K562 treated with DMSO at 1 percent for 48 hours (cell line): ENCODE results near the gene ART4. TPM values are rescaled to one million over a fixed set of nuclear protein-coding genes. Genes with fewer than 3 reads are reported as not detected.

Experiments
- total RNA-seq: library from RNA; unstranded; fragments of 300-600 nt; gene quantifications from 2 replicates; pipeline ENCODE4 v1.2.3, GENCODE V29; 2022; ENCODE audit warnings: low replicate concordance; ENCODE audit errors: extremely low read depth

The ART4 gene
- total RNA-seq: not detected in 2 replicates

GRCh38 chr12:14843425-14843887 is at the start of gene ART4:
Gene ART4, minus strand, starts transcription at chr12:14843526. Its CDS starts 413 bp downstream, at chr12:14843113.

GRCh38 chr12:14885718-14886221 is 42.4 kb upstream of the ART4 start, which contains the start of gene MGP:
Gene MGP, minus strand, starts transcription at chr12:14885854. Its CDS starts 63 bp downstream, at chr12:14885791.

GRCh38 chr12:14814014-14814413 is 29.3 kb downstream of the ART4 start, which contains the start of gene SMCO3:
Gene SMCO3, minus strand, starts transcription at chr12:14814182. Its CDS starts 7,502 bp downstream, at chr12:14806680.

GRCh38 chr12:14803011-14803829 is 40.1 kb downstream of the ART4 start, which contains the start of the genes C12orf60 and WBP11:
Gene C12orf60, plus strand, starts transcription at chr12:14803670. Its CDS starts 19,266 bp downstream, at chr12:14822936.
Gene WBP11, minus strand, starts transcription at chr12:14803478. Its CDS starts 2,095 bp downstream, at chr12:14801383.

Other genes starting within 250 kb of the ART4 start
- gene GUCY2C, start 146.9 kb downstream of the ART4 start, total RNA-seq: not detected in 2 replicates
- gene WBP11, start 40.0 kb downstream of the ART4 start, total RNA-seq: not detected in 2 replicates
- gene C12orf60, start 39.9 kb downstream of the ART4 start, total RNA-seq: not detected in 2 replicates
- not detected in 2 replicates for gene SMCO3, start 29.3 kb downstream of the ART4 start, total RNA-seq
- not detected in 2 replicates for gene MGP, start 42.3 kb upstream of the ART4 start, total RNA-seq
- gene ERP27, start 95.0 kb upstream of the ART4 start, total RNA-seq: not detected in 2 replicates
- gene ARHGDIB, start 118.1 kb upstream of the ART4 start, total RNA-seq: not detected in 2 replicates
- not detected in 2 replicates for gene PDE6H, start 129.5 kb upstream of the ART4 start, total RNA-seq